ENCODE data around the gene SSR1.
"Not testable (repeated sequence)": the region's sequence is repeated elsewhere in the genome, so short reads cannot be mapped to it uniquely, and the experiment has no call there.

Gene SSR1

DNA sequence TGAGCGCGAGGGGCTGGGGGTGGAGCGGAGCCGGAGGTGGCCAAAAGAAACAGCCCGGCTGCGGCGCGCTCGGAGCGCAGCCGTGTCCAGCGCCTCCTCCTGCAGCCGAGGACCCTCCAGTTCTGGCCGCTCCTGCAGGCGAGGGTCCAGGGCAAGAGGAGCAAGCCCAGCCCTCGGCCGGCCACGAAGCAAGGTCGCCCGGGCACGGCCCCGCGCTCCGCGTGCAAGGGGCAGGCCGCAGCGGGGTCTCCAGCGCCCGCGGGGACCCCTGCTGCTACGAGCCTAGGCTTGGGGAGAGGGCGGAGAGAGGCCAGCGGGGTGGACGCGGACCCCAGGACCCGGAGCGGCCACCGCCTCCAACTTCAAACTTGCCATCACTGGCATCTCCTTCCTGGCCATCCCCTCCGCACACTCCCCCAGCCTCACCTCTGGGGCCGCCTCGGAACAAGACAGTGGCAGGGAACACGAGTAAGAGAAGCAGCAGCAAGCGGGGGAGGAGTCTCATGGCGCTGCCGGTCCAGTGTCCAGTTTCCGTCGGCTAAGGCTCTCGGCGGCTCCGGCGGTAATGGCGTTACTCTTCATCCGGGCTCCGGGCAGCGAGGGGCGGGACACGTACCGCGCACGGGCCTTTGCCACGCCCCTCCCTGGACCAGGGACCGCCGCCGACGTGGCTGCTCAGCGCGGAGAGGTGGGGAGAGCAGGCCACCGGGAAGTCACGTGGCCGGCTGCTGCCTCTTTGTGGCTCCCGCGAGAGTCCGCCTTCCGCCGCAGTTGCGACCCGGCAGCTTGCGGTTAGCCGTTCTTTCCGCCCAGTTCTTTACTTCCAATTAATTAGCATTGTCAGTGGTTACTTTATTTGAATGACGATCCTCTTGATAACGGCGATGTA is at the start of gene SSR1:
Gene SSR1 (minus strand): TSS at position 584 of the 889 bp plus-strand sequence. CDS start 79 bp downstream, at position 505.
- peak; percentile 90 for DNase-seq (ENCODE audit: low read depth)

DNA sequence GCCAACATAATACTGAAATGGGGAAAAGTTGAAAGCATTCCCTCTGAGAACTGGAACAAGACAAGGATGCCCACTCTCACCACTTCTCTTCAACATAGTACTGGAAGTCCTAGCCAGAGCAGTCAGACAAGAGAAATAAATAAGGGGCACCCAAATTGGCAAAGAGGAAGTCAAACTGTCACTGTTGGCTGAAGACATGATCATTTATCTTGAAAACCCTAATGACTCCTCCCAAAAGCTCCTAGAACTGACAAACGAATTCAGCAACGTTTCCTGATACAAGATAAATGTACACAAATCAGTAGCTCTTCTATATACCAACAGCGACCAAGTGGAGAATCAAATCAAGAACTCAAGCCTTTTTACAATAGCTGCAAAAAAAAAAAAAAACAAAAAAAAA is 38.9 kb upstream of the SSR1 start:
- not testable (repeated sequence) for DNase-seq (ENCODE audit: low read depth)

DNA sequence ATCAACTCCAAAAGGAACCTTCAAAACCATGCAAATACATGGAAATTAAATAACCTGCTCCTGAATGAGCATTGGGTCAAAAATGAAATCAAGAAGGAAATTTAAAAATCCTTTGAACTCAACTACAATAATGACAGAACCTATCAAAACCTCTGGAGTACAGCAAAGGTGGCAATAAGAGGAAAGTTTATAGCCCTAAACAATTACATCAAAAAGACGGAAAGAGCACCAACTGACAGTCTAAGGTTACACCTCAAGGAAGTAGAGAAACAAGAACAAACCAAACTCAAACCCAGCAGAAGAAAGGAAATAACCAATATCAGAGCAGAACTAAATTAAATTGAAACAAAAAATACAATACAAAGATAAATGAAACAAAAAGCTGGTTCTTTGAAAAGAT is 37.6 kb upstream of the SSR1 start:
- DNase-seq (ENCODE audit: low read depth) = not testable (repeated sequence)

DNA sequence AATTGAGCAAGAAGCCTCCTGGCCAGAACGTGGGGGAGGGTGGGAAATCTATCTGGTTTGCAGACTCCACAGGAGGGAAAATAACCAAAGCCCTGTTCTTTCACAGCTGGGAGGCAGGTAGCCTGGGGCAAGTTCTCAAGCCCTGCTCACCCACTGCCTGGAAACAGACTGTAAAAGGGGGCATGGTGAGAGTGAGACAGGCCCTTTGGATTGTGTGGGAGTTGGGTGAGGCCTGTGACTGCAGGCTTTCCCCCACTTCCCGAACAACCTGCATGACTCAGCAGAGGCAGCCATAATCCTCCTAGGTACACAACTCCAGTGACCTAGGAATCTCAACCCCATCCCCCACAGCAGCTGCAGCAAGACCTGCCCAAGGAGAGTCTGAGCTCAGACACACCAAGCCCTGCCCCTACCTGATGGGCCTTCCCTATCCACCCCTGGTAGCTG is 34.6 kb upstream of the SSR1 start:
- DNase-seq (ENCODE audit: low read depth) = not testable (repeated sequence)

DNA sequence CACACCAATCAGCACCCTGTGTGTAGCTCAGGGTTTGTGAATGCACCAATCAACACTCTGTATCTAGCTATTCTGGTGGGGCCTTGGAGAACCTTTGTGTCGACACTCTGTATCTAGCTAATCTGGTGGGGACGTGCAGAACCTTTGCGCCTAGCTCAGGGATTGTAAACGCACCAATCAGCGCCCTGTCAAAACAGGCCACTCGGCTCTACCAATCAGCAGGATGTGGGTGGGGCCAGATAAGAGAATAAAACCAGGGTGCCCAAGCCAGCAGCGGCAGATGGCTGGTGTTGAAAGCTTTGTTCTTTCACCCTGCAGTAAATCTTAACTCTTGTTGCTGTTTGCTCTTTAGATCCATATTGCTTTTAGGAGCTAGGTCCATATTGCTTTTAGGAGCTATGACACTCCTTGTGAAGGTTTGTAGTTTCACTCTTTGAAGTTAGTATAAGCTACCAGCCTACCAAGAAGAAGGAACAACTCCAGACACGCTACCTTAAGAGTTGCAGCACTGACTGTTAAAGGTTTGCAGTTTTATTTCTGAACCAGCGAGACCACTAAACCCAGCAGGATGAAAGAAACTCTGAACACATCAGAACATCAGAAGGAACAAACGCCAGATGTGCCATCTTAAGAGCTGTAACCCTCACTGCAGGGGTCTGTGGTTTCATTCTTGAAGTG is 31.9 kb upstream of the SSR1 start:
- not testable (repeated sequence) for DNase-seq (ENCODE audit: low read depth)

DNA sequence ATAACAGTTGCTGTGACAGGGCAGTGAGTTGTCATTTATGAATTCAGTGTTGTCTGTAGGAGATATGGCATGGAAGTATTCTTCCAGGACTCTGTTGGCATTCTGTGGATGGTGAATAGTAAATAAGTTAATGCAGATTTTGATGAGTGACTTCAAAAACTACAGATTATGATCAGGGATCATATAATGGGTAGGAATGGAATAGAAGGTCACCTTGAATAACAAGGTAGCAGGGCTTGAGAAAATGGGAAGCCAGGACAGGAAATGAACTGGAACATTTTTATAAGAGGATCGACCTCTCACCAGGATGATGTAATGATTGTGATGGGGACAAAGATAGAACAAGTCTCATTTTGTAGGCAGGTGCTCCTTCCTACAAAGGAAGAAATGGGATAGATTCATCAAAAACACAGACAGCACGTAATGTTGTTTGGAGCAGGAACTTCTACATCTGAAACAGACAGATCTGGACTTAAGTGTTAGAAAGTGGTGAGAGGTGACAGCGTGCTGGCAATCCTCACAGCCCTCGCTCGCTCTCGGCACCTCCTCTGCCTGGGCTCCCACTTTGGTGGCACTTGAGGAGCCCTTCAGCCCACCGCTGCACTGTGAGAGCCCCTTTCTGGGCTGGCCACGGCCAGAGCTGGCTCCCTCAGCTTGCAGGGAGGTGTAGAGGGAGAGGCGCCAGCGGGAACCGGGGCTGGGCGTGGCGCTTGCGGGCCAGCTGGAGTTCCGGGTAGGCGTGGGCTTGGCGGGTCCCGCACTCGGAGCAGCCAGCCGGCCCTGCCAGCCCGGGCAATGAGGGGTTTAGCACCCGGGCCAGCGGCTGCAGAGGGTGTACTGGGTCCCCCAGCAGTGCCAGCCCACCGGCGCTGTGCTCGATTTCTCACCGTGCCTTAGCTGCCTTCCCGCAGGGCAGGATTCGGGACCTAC is 30.8 kb upstream of the SSR1 start:
- DNase-seq (ENCODE audit: low read depth) = no peak

DNA sequence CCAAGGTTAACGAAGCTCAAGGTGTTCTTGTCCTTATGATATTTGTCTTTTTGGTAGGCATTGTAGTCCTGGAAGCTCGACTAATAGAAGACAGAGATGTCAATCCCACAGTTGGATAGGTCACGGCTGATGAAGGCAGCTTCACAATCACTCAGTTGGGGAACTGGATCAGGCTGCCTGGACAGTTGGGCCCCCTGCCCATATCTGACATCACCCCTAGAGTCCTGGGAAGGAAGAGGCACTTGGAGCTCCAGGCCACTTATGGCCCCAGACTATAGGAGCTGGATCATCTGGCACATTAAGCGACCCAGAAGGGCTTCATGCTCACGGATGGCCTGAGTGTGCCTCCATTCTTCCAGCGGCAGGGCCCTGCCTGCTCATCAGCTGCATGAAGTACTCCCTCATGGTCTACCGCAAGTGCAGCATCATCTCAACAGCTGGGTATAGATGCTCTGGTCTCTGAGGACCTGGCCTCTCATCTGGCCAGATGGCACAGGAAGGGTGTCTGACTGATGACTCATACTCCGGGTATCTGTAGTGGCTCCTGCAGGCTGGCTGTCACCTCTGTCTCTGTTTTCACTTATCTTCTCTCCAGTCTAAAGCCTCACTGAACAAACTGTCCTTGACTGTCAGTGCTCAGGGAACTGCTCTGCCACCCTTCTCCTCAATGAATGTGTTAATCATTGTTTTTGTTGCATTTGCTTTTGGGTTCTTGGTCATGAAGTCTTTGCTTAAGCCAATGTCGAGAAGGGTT is 29.2 kb upstream of the SSR1 start:
- no peak for DNase-seq (ENCODE audit: low read depth)

DNA sequence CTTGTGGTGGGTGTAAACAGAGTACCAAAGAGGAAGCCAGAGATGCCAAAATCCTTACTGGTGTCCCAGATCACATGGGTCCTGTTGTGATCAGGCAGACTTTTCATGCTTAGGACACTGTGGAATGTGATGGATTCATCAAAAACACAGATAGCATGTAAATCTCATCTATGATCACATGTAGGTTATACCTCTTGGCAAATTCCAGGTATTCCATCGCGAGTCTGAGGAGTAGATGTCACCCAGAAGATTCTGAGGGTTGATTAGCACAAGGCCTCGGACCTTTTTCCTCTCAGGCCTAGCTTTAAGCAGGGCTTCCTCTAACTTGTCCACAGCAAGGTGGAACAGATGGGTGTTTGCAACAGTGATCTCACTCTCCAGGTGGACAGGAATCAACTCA is 28.3 kb upstream of the SSR1 start:
- no peak for DNase-seq (ENCODE audit: low read depth)

DNA sequence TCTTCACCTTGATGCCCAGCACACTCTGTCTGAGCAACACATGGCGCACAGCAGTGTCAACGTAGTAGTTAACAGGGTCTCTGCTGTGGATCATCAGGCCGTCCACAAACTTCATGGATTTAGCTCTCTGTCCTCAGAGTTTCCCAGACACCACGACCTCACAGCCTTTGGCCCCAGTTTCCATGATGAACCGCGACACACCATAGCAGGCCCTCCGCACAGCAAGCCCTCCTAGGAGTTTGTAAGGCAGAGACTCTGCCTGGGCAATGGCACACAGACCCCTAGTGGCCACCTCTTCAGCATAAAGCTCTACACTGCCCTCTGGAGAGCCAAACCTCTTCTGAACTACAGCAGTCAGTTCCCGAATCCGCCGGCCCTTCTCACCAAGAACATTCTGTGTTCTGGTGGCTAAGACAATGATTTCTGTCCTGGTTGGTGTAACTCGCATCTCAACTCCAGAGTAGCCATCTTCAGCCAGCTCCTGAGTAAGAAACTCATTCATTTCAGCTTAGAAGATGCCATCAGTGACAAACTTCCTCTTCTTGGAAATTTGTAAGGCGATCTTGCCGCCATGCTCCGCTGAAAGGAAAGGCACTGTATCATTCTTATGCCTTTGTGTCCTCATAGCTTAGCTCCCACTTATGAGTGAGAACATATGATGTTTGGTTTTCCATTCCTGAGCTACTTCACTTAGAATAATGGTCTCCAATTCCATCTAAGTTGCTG is 26.2 kb upstream of the SSR1 start:
- DNase-seq (ENCODE audit: low read depth) = not testable (repeated sequence)

DNA sequence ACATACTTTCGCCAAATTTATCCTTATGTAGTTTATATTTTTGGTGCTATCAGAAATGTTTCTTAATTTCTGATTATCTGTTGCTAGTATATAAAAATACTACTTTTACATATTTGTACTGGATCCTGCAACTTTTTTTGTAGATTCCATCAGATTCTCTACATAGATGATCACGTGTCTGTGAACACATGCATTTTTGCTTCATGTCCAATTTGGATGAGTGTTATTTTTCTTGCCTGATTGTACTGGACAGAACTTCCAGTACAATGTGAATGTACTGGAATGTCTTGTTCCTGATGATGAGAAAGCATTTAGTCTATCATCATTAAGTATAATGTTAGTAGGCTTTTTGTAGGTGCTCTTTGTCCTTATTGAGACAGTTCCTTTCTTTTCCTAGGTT is 25.0 kb upstream of the SSR1 start:
- DNase-seq (ENCODE audit: low read depth) = no peak

DNA sequence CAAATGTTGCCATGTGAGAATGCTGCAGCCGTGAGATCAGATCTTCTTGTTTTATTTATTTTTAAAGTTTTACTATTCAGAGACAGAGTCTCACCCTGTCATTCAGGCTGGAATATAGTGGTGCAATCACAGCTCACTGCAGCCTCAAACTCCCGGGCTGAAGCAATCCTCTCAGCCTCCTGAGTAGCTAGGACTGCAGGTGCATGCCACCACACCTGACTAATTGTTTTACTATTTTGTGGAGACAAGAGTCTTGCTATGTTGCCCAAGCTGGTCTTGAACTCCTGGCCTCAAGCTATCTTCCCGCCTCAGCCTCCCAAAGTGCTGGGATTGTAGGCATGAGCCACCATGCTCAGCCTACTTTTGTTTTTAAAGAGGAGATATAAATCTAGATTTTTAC is 22.5 kb upstream of the SSR1 start:
- no peak for DNase-seq (ENCODE audit: low read depth)

DNA sequence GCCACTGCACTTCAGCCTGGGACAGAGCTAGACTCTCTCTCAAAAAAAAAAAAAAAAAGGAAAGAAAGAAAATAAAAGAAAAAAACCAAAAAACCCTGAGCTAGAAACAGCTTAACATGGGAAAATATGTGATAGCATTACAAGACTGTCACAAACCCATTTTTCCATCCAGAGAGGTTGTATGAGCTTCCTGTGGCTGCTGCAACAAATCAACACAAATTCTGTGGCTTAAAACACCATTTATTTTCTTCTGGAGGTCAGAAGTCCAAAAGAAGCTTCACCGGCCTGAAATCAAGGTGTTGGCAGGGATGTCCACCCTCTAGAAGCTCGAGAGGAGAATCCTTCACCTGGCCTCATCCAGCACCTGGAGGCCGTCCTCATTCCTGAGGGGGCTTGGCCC is 21.7 kb upstream of the SSR1 start:
- DNase-seq (ENCODE audit: low read depth) = no peak

DNA sequence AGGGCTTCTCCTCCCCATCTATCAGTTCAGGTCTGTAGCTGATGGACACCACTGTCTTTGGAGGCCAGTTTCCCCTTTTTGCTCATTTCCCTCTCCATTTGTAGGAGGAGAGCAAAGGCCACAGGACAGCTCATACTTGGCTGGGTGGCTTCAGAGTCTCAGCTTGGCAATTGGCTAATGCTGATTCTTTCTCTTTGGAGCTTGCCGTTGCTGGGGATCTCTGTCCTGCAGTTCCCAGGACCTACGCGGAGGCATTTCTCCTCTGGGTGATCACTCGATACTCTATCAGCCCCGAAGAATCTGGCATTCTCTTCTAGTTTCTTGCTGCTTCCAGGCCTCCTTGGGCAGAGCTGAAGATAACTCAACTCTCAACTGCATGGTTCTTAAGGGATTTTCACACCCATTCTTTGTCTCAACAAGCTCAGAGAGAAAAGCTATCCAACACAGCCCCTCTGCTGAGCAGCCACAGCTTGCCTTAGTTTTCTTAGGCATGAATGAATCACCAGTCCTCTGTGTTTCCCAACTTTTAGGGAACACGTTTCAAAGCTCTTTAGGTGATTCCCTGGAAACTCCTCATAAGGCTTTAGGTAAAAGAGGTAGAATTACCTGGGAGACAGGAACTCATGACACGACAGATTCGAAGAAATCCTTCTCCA is 19.2 kb upstream of the SSR1 start:
- DNase-seq (ENCODE audit: low read depth) = no peak

DNA sequence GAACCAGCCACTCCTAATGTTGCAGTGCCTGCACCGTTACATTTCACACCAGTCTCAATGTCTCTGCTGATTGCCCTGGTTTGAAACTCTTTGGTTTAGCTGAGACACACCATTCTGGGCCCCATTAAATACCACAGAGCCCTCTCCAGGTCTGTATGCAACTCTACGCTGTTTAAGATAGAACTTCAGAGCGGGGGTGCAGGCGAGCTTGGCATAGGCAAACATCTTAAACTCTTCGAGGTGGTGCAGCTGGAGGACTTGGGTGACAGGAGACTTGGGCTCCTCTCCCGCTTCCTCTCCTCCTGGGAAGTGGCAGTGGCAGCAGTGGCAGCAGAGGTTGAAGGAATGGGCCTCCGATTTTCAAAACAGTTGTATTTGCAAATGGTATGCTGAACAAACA is 18.5 kb upstream of the SSR1 start:
- no peak for DNase-seq (ENCODE audit: low read depth)

DNA sequence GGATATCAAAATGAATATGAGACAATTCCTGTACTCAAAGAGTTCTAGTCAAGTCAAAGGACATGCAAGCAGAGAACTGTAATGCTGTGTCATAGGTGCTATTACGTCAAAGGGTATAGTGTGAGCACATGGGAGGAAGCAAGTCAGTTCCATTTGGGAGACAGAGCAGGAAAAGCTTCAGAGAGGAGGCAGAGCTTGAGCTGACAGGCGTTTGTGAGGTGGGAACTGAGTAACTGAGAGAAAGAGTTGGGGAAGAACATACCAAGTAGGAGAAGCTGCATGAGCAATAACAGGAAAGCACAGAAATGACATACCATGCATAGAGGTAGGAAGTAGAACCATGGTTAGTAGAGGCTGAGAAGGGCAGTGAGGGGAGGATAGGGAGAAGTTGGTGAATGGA is 15.2 kb upstream of the SSR1 start:
- no peak for DNase-seq (ENCODE audit: low read depth)

DNA sequence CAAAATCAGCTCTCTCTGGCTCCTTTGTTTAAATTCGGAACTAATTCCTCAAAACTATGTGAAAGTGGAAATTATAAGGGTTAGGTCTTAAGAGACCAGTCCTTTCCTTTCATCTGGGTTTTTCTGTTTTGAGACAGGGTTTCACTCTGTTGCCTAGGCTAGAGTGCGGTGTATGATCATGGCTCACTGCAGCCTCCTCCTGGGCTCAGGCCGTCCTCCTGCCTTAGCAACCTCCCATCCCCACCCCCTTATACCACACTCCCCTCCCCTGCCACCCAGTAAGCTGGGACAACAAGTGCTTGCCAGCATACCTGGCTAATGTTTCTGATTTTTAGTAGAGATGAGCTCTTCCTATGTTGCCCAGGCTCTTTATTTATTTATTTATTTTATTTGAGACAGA is 12.8 kb upstream of the SSR1 start:
- DNase-seq (ENCODE audit: low read depth) = no peak

DNA sequence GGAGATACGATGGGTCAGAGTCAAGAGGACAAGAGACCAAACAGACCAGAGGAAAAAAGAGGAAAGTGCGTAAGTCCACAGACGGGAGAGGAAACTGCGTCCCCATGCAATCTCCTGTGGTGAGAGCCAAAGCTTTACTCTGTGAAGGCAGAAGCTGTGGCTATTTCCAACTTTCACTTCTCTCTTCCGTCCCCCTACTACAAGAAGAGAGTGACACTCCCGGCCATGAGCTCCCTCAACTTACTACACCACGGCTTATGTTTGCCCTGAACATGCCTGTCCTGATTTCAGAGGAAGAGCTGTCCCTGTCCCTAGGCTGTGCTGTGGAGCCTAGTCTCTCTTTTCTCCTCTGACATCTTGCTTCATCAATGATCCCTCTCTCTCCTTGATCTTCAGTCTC is 11.5 kb upstream of the SSR1 start:
- no peak for DNase-seq (ENCODE audit: low read depth)

DNA sequence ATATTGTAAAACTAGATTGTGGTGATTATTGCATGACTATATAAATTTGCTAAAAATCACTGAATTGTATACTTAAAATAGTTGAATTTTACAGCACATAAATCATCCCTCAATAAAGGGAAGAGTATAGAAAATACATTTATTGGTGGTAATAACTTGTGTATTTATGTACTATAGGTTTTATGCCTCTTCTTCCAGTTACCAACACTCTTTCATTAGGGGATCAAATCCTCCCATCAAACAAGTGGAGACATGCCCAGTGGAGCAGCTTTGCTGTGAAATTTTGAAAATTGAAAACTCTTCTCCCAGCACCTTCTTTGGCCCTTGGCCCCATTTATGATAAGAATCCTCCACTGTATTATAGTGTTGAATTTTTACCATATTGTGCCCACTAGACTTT is 10.1 kb upstream of the SSR1 start:
- no peak for DNase-seq (ENCODE audit: low read depth)

DNA sequence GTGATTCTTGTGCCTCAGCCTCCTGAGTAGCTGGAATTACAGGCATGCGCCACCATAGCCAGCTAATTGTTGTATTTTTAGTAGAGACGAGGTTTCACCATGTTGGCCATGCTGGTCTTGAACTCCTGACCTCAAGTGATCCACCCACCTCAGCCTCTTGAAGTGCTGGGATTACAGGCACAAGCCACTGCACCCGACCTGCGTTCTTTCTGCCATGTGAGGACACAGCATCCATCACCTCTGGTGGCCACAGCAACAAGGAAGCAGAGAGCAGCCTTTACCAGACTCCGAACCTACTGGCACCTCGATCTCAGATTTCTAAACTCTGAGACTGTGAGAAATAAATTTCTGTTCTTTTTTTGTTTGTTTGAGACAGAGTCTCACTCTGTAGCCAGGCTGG is 8.9 kb upstream of the SSR1 start:
- DNase-seq (ENCODE audit: low read depth) = not testable (repeated sequence)

DNA sequence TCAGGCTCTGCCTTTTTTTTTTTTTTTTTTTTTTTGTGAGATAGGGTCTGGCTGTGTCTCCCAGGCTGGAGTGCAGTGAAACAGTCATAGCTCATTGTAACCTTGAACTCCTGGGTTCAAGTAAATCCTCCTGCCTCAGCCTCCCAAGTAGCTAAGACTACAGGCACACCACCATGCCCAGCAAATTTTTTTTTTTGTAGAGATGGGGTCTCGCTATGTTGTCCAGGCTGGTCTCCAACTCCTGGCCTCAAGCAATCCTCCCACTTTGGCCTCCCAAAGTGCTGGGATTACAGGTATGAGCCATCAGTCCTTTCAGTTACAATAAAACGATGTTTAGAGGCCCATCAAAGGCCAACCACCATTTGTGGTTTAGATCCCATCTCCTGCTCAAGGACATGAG is 6.4 kb upstream of the SSR1 start:
- DNase-seq (ENCODE audit: low read depth) = not testable (repeated sequence)

Measured in stimulated activated CD8-positive, alpha-beta memory T cell treated with anti-CD3 and anti-CD28 coated beads, Interleukin-7, amount 100 ng/mL, for 24 hours (primary cell).